Activated B cell treated with CpG ODN at 0.5 μM for 24 hours (primary cell): ENCODE data around the gene GFAP. TPM values are rescaled to one million over a fixed set of nuclear protein-coding genes. Genes with fewer than 3 reads are reported as not detected.

Experiments
- ATAC-seq: fragments of 200-7000 bp; cut with Tn5 transposase; one replicate; pipeline ENCODE4 v1.10.0; 2021; ENCODE audit warnings: low read depth, mild to moderate bottlenecking, moderate library complexity
- CTCF ChIA-PET: fragments of 350-600 bp; sonication (Branson Sonifier 250); formaldehyde crosslinking; loops from one replicate; lab custom pipeline; 2021; ENCODE audit warnings: antibody characterized with exemption; lab: Charles Lee
- POLR2A ChIA-PET: fragments of 350-600 bp; sonication (Branson Sonifier 250); formaldehyde crosslinking; loops from one replicate; lab custom pipeline; 2021; ENCODE audit warnings: antibody characterized with exemption; lab: Charles Lee
- DNase-seq: peaks from one replicate; pipeline ENCODE4 v3.0.0; 2022
- H3K27ac Mint-ChIP-seq: one replicate; pipeline ENCODE4 v1.8.0; 2020; ENCODE audit warnings: mixed read lengths
- H3K27me3 Mint-ChIP-seq: one replicate; pipeline ENCODE4 v1.8.0; 2021; ENCODE audit warnings: mixed read lengths
- H3K36me3 Mint-ChIP-seq: one replicate; pipeline ENCODE4 v1.8.0; 2021; ENCODE audit warnings: low read depth, mixed read lengths
- H3K4me1 Mint-ChIP-seq: one replicate; pipeline ENCODE4 v1.8.0; 2021; ENCODE audit warnings: mixed read lengths
- H3K4me3 Mint-ChIP-seq: one replicate; pipeline ENCODE4 v1.8.0; 2020; ENCODE audit warnings: mild to moderate bottlenecking, mixed read lengths
- H3K9me3 Mint-ChIP-seq: one replicate; pipeline ENCODE4 v1.8.0; 2020; ENCODE audit warnings: mixed read lengths
- CTCF ChIP-seq: fragments of 200-600 bp; IDR thresholded peaks from one replicate; pipeline ENCODE4 v1.8.0; 2022; ENCODE audit warnings: antibody characterized with exemption, mild to moderate bottlenecking
- intact Hi-C: fragments of 100-400 bp; cut with micrococcal nuclease; formaldehyde crosslinking; loops from one replicate; pipeline ENCODE4 v1.15.1; 2024
- total RNA-seq: library from RNA; stranded (reverse); gene quantifications from 2 replicates; pipeline ENCODE4 v1.2.3, GENCODE V29; 2022

Gene GFAP
- total RNA-seq, 1 donor from 2014 or later, result not detected

DNA sequence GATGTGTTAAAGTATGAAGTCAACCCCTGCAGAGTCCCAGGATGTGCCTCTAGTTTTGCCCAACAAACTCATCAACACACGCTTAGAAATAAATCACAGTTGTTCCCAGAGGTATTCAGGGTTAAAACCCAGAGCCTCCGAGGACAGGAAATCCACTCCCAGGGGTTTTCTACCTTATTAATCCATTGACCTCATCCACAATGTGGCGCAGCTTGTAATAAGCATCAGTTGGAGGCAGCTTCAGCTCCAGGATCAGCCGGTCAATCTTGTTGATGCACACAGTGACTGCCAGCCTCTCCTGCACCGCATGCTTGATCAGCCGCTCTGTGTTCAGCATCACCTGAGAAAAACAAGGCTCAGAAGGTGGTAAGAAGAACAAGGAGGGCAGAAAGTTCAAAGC lies 39.5 kb downstream of the GFAP start:
- POLR2A ChIA-PET, result no interaction called here
- no peak for DNase-seq
- Mint-ChIP-seq H3K27ac (no peak overlapping the region), H3K9me3 (no peaks in the 10 kb centered on the region), H3K36me3 (peaks cover 85% of the 10 kb centered on the region), H3K27me3 (no peaks in the 10 kb centered on the region), H3K4me3 (no peak overlapping the region), H3K4me1 (no peaks in the 10 kb centered on the region)
- intact Hi-C loops, result no loop called here
- CTCF ChIA-PET, result no interaction called here
- ATAC-seq, result no peak
- TF ChIP-seq CTCF, result no peak

DNA sequence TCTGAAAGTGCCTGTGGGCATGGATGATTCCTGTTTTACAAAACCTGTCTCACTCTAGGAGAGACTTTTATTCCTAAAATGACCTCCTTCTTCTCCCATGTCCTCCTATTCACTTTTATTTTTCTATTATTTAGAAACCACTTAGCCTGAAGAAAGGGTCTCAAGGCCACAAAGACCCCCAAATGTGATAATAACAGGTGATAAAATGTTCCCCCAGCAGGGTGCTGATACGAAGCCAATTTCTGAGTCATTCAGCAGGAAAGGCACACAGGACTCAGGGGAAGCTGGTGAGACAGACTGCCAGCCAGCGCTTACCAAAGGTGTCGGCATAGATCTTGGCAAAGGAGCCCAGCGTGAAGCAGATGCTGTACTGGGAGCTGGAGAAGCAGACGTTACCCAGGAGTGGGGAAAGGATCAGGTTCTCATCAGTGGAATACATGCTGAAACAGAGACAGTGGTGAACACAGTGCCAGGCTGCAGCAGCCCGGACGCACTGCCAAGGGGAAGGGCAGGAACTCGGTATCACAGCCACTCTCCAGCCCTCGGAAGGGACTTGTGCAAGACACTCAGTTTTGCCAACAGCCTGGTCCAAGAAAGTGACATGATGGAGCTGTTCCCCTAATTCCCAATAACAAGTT lies 43.0 kb downstream of the GFAP start:
- ATAC-seq (no peak), DNase-seq (no peak)
- CTCF ChIA-PET, result no interaction called here
- Mint-ChIP-seq H3K9me3 (no peaks in the 10 kb centered on the region), H3K27me3 (no peaks in the 10 kb centered on the region), H3K4me3 (no peak overlapping the region), H3K4me1 (no peaks in the 10 kb centered on the region), H3K27ac (no peak overlapping the region), H3K36me3 (peaks cover 87% of the 10 kb centered on the region)
- intact Hi-C loops, result no loop called here
- no peak for TF ChIP-seq CTCF
- POLR2A ChIA-PET, result no interaction called here

DNA sequence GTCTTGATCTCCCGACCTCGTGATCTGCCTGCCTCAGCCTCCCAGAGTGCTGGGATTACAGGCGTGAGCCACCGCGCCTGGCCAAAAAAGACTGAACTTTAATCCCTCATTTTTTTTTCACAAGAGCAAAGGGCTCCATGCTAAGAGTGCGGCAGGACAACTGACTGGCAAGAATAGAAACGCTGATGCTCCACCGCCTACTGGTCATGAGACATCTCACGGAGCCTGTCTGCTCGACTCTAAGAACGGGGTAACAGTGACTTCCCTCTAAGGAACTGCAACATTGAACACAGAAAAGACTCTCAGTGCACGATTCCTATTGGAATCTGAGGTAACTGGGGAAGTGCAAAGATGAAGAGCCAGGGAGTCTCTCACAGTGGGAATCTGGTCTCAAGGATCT lies 43.7 kb downstream of the GFAP start:
- no peaks in the 10 kb centered on the region for H3K27me3 Mint-ChIP-seq
- peaks cover 88% of the 10 kb centered on the region for H3K36me3 Mint-ChIP-seq
- CTCF ChIA-PET, result no interaction called here
- DNase-seq (no peak), ATAC-seq (no peak)
- no peak overlapping the region for H3K27ac Mint-ChIP-seq
- no peak for TF ChIP-seq CTCF
- intact Hi-C loops, result no loop called here
- POLR2A ChIA-PET, result no interaction called here
- no peaks in the 10 kb centered on the region for H3K9me3 Mint-ChIP-seq
- H3K4me1 Mint-ChIP-seq, result no peaks in the 10 kb centered on the region
- no peak overlapping the region for H3K4me3 Mint-ChIP-seq

DNA sequence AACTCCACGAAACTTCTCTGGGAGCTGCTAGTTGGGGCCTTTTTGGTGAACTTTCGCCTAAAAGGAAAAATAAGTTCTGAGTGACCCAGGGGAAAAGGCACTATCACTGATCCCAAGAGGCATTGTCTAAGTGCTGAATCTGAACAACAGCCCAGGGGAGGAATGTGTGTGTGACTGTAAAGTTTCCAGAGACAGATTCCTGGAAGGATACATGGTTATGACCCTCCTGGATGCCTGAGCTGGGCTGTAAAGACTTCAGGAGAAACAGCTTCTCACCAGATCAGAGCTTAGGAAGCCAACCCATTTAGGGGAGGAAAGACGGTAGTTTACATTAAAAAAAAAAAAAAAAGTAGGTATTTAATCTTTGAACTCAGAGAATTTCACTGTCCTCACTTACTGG lies 47.5 kb downstream of the GFAP start:
- intact Hi-C loops, result no loop called here
- POLR2A ChIA-PET, result interaction anchor here (0.6 to 0.7 kb wide), 3 partner anchors 15 to 220 kb away, joined by 3 to 7 read pairs (median 6); no protein-coding TSS in a partner anchor
- H3K27ac Mint-ChIP-seq, result no peak overlapping the region
- no peaks in the 10 kb centered on the region for H3K27me3 Mint-ChIP-seq
- DNase-seq (no peak), ATAC-seq (no peak)
- no peak overlapping the region for H3K4me3 Mint-ChIP-seq
- peaks cover 91% of the 10 kb centered on the region for H3K36me3 Mint-ChIP-seq
- TF ChIP-seq CTCF, result no peak
- no peaks in the 10 kb centered on the region for H3K9me3 Mint-ChIP-seq
- CTCF ChIA-PET, result interaction anchor here (0.9 kb wide), 1 partner anchor 88 kb away, joined by 4 read pairs; no protein-coding TSS in a partner anchor
- no peaks in the 10 kb centered on the region for H3K4me1 Mint-ChIP-seq

DNA sequence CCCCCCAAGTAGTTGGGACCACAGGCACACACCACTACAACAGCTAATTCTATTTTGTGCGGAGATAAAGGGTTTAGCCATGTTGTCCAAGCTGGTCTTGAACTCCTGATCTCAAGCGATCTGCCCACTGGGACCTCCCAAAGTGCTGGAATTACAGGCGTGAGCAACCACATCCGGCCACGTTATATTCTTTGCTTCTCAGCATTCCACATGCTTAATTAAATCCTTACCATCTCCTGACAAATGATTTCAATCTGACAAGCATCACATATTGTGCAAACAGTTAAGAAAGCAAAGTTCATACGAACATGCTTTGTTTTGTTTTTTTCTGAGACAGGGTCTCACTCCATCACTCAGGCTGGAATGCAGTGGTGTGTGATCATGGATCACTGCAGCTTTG lies 49.4 kb downstream of the GFAP start:
- H3K27me3 Mint-ChIP-seq, result no peaks in the 10 kb centered on the region
- ChIA-PET POLR2A (interaction anchor here (1.0 kb wide), 1 partner anchor 90 kb away, joined by 3 read pairs; no protein-coding TSS in a partner anchor), CTCF (interaction anchor here (0.9 to 6.3 kb wide), 5 partner anchors 12 to 332 kb away, joined by 3 to 67 read pairs (median 6); no protein-coding TSS in a partner anchor)
- no peak overlapping the region for H3K4me3 Mint-ChIP-seq
- no peaks in the 10 kb centered on the region for H3K9me3 Mint-ChIP-seq
- no peak overlapping the region for H3K27ac Mint-ChIP-seq
- DNase-seq (no peak), ATAC-seq (no peak)
- intact Hi-C loops, result loop anchor here (1.0 kb wide), 2 partner anchors 87 to 91 kb away; no protein-coding TSS in a partner anchor
- H3K4me1 Mint-ChIP-seq, result no peaks in the 10 kb centered on the region
- peaks cover 89% of the 10 kb centered on the region for H3K36me3 Mint-ChIP-seq
- no peak for TF ChIP-seq CTCF
